Skeletal muscle satellite cell (primary cell): ENCODE results near the gene PDGFRB.

Source experiments
- H3K27me3 ChIP-seq: 2 replicates; pipeline ENCODE4 v1.7.0; 2013; ENCODE audit warnings: low read length; ENCODE audit not compliant: control insufficient read depth, insufficient read depth
- H3K36me3 ChIP-seq: 2 replicates; pipeline ENCODE4 v1.7.0; 2013; ENCODE audit warnings: mild to moderate bottlenecking, control low read depth, low read length; ENCODE audit not compliant: insufficient read depth
- H3K4me1 ChIP-seq: 2 replicates; pipeline ENCODE4 v1.7.0; 2013; ENCODE audit warnings: low read length; ENCODE audit not compliant: control insufficient read depth, insufficient read depth
- H3K4me2 ChIP-seq: 2 replicates; pipeline ENCODE4 v1.7.0; 2013; ENCODE audit warnings: mild to moderate bottlenecking, low read length
- H3K4me3 ChIP-seq: 2 replicates; pipeline ENCODE4 v1.7.0; 2013; ENCODE audit warnings: low read length
- H3K9ac ChIP-seq: 2 replicates; pipeline ENCODE4 v1.7.0; 2013; ENCODE audit warnings: mild to moderate bottlenecking, low read depth, low read length, moderate library complexity
- H3K9me3 ChIP-seq: replicated peaks from 2 replicates; pipeline ENCODE4 v1.7.0; 2013; ENCODE audit warnings: mild to moderate bottlenecking, control low read depth, low read length

PDGFRB gene

GRCh38 chr5:150160448-150161081 lies 4.9 kb upstream of the PDGFRB start:
- Histone ChIP-seq H3K9ac (no peak overlapping the region), H3K4me1 (peaks cover 32% of the 10 kb centered on the region), H3K9me3 (no peaks in the 10 kb centered on the region), H3K4me2 (no peak overlapping the region), H3K4me3 (no peak overlapping the region), H3K36me3 (no peaks in the 10 kb centered on the region), H3K27me3 (no peaks in the 10 kb centered on the region)

DNA sequence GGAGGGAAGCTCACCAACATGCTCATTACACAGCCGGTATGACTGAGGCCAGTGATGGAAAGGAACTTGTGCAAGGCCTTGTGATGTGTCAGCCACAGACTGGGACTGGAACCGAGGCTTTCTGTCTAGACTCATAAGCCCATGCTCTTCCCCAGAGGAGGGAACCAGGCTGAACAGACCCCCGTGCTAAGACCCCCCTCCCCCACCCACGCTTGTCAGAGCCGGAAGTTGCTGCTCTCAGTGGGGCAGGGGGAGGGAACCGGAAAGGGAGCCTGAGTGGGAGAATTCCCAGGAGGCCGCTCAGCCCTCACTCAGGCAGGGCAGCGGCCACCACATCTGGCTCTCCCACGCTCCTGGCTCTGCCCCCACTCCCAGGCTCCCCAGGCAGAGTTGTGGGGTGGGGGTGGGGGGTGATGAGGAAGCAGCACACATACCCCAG lies 4.1 kb upstream of the PDGFRB start:
- Histone ChIP-seq H3K4me3 (no peak overlapping the region), H3K36me3 (no peaks in the 10 kb centered on the region), H3K4me2 (no peak overlapping the region), H3K4me1 (peaks cover 40% of the 10 kb centered on the region), H3K27me3 (no peaks in the 10 kb centered on the region), H3K9me3 (no peaks in the 10 kb centered on the region), H3K9ac (no peak overlapping the region)

- no peaks in the 10 kb centered on the region for H3K9me3 ChIP-seq
- no peak overlapping the region for H3K9ac ChIP-seq
- H3K4me3 ChIP-seq, result no peak overlapping the region
- H3K4me2 ChIP-seq, result no peak overlapping the region
- peaks cover 48% of the 10 kb centered on the region for H3K4me1 ChIP-seq
- no peaks in the 10 kb centered on the region for H3K27me3 ChIP-seq
- H3K36me3 ChIP-seq, result no peaks in the 10 kb centered on the region
Observed at GRCh38 chr5:150159031-150159430, 3.4 kb upstream of the PDGFRB start.

DNA sequence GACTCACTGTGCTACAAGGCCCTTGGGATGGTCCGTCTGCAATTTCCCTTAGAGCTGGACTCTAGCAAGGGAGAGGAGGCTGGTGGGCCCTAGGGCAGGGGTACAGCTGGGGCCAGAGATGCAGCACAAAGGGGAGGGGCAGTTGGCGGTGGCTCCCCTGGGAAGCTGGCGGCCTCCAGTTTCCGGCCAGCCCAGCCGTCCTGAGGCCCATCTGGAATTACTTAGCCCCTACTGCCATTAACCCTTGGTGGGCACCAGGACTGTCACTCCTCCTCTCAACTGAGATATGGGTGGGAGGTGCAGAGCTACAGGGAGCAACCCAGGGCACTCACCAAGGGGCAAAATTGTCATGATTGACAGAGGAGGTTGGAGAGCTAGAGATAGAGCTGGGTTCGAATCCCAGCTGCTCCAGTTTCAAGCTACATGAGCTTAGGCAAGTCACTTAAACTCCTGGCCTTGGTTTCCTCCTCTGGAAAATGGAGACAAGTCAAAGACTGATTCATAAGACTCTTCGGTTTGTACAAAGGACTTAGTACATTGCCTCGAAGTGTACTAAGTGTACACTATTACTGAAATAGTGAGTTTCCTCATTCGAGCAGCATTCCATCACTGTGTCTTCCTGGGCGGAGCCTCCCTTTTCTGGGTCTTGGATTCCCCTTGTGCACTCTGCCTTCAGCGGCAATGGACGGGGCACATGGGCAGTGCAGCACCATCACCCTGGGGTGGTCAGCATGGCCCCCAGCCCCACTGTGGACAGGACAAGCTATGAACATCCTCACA lies 2.7 kb upstream of the PDGFRB start:
- no peak overlapping the region for H3K4me2 ChIP-seq
- no peak overlapping the region for H3K4me3 ChIP-seq
- no peaks in the 10 kb centered on the region for H3K36me3 ChIP-seq
- H3K27me3 ChIP-seq, result no peaks in the 10 kb centered on the region
- no peak overlapping the region for H3K9ac ChIP-seq
- H3K4me1 ChIP-seq, result peaks cover 47% of the 10 kb centered on the region
- no peaks in the 10 kb centered on the region for H3K9me3 ChIP-seq

DNA sequence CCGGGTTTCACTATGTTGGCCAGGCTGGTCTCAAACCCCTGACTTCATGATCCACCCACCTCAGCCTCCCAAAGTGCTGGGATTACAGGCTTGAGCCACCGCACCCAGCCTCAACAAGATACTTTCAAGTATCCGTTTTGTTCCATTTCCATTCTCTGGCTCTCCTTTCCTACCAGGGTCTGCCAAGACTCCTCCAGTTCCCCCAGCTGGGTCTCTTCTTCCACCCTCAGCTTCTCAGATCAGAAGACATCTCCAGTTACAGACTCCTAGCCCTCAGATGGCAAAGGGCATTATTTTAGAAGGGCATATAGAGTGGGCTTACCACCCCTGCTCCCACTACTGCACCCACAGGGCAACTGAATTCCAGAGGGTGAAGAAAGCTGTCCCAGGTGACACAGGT lies 1.5 kb upstream of the PDGFRB start:
- Histone ChIP-seq H3K4me1 (peaks cover 44% of the 10 kb centered on the region), H3K36me3 (no peaks in the 10 kb centered on the region), H3K4me3 (no peak overlapping the region)

DNA sequence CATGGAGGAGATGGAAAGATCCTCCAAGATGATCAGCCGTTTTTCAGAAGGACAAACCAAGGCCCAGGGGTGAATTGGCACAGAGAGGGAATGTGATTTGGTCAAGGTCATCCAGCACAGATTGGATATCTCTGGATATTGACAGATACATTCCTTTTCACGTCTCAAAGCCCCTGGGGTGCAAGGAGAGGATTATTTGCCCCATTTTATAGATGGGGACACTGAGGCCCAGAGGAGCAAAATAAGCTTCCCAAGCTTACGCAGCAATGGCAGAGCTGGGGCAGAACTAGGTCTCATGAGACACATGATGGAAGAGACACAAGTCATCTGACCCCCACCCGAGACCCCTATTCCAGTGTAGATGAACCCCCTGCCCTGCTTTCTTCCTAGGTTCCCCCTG lies 895 bp upstream of the PDGFRB start:
- peaks cover 44% of the 10 kb centered on the region for H3K4me1 ChIP-seq
- no peak overlapping the region for H3K9ac ChIP-seq
- no peaks in the 10 kb centered on the region for H3K36me3 ChIP-seq
- H3K4me2 ChIP-seq, result peak overlapping the region; percentile 87
- no peaks in the 10 kb centered on the region for H3K27me3 ChIP-seq
- H3K9me3 ChIP-seq, result no peaks in the 10 kb centered on the region
- no peak overlapping the region for H3K4me3 ChIP-seq

More for the DNA sequence above, 1.5 kb upstream of the PDGFRB start:
- Histone ChIP-seq H3K9me3 (no peaks in the 10 kb centered on the region), H3K4me2 (no peak overlapping the region), H3K27me3 (no peaks in the 10 kb centered on the region), H3K9ac (no peak overlapping the region)

DNA sequence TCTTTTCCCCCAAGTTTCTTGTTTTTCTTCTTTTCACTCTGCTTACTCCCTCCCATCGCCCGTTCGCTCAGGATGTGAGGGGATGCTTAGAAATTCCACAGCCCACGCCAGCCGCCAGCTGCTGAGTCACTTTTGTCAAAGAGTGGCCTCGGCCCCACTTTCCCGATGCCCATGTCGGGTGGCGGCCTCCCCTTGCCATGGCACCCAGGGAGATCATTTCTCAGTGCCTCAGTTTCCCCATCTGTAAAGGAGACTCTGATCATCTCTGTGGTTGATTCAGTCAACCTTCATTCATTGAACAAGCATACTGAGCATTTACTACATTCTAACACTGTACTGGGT lies 353 bp upstream of the PDGFRB start:
- H3K4me1 ChIP-seq, result peaks cover 42% of the 10 kb centered on the region
- H3K9ac ChIP-seq, result peak overlapping the region; percentile 68
- no peaks in the 10 kb centered on the region for H3K36me3 ChIP-seq
- peak overlapping the region; percentile 87 for H3K4me2 ChIP-seq
- no peaks in the 10 kb centered on the region for H3K27me3 ChIP-seq
- H3K9me3 ChIP-seq, result no peaks in the 10 kb centered on the region
- H3K4me3 ChIP-seq, result peak overlapping the region; percentile 69

- peak overlapping the region; percentile 69 for H3K4me3 ChIP-seq
- no peaks in the 10 kb centered on the region for H3K36me3 ChIP-seq
- no peaks in the 10 kb centered on the region for H3K9me3 ChIP-seq
- H3K4me2 ChIP-seq, result peak overlapping the region; percentile 87
- peaks cover 35% of the 10 kb centered on the region for H3K4me1 ChIP-seq
- no peaks in the 10 kb centered on the region for H3K27me3 ChIP-seq
- H3K9ac ChIP-seq, result peak overlapping the region; percentile 68
Observed at GRCh38 chr5:150154618-150155128, 972 bp downstream of the PDGFRB start.

DNA sequence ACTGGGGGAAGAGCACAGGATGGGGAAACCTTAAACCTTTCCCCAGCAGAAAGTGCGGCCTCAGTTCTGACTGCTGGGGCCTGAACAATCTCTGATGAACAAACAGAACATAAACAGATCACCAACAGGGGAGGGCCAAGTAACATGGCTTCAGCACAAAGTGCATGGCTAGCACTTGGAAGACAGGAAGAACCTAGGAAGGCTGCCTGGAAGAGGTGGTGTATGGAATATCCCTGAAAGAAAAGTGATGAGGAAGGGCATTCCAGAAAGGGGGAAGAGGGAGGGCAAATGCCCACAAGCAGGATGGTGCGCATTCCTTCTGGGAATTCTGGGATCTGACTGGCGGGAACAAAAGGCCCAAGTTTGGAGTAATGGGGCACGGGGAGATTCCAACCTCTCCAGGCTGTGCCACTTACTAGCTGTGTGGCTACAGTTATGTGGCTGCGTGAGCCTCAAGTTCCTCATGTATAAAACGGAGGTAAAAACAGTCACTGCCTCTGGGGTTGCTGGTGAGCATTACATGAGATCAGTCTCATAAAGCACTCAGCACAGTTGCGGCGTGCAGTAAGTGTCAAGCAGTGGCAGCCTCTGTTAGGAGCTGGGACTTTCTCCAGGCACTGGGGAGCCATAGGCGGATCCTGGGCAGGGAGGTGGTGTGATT lies 1.6 kb downstream of the PDGFRB start:
- Histone ChIP-seq H3K27me3 (no peaks in the 10 kb centered on the region), H3K4me1 (peaks cover 33% of the 10 kb centered on the region), H3K9me3 (no peaks in the 10 kb centered on the region), H3K4me2 (peak overlapping the region; percentile 87), H3K4me3 (peak overlapping the region; percentile 69), H3K9ac (no peak overlapping the region), H3K36me3 (no peaks in the 10 kb centered on the region)

DNA sequence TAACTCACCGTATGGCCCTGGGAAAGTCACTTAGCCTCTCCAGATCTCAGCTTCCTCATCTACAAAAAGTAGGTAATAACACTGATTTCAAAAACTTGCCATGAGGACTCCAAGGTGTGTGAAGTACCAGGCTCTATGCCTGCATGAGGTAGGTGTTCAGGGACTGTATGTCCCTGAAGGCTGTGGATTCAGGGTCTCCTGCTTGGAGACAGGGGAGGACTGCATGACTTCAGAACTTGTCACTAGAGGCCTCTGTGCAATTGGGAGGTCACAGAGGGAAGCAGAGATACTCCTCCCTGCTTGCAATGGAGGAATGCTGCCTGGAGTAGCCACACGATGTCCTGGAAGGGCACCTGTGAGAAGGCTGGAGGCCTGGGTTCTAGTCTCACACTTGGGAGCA lies 2.2 kb downstream of the PDGFRB start:
- peaks cover 39% of the 10 kb centered on the region for H3K4me1 ChIP-seq
- no peak overlapping the region for H3K9ac ChIP-seq
- no peaks in the 10 kb centered on the region for H3K9me3 ChIP-seq
- peak overlapping the region; percentile 87 for H3K4me2 ChIP-seq
- no peak overlapping the region for H3K4me3 ChIP-seq
- no peaks in the 10 kb centered on the region for H3K27me3 ChIP-seq
- H3K36me3 ChIP-seq, result no peaks in the 10 kb centered on the region

GRCh38 chr5:150152636-150153462 lies 2.8 kb downstream of the PDGFRB start:
- H3K27me3 ChIP-seq, result no peaks in the 10 kb centered on the region
- H3K4me2 ChIP-seq, result no peak overlapping the region
- H3K4me1 ChIP-seq, result peaks cover 37% of the 10 kb centered on the region
- H3K36me3 ChIP-seq, result no peaks in the 10 kb centered on the region
- H3K4me3 ChIP-seq, result no peak overlapping the region
- no peak overlapping the region for H3K9ac ChIP-seq
- H3K9me3 ChIP-seq, result no peaks in the 10 kb centered on the region
